Esophagus (tissue), 2 donors: Measurements from ENCODE around the gene B3GAT2. TPM values are rescaled to one million over a fixed set of nuclear protein-coding genes. Genes with fewer than 3 reads are reported as not detected.

Experiments used
- H3K27ac ChIP-seq, 2 donors: one replicate each; pipeline ENCODE4 v1.5.1; 2013; ENCODE audit warnings: low read depth in 2 of 2, mild to moderate bottlenecking in 2 of 2, inconsistent platforms in 1 of 2, low read length in 1 of 2, moderate library complexity in 1 of 2
- H3K27me3 ChIP-seq, 2 donors: one replicate each; pipeline ENCODE4 v1.6.1; 2013; ENCODE audit warnings: low read length in 2 of 2, control low read depth in 1 of 2, mild to moderate bottlenecking in 1 of 2; ENCODE audit not compliant: insufficient read depth in 2 of 2, control insufficient read depth in 1 of 2
- H3K36me3 ChIP-seq, 2 donors: one replicate each; pipeline ENCODE4 v1.6.1; 2013; ENCODE audit warnings: low read length in 1 of 2; ENCODE audit not compliant: control insufficient read depth in 2 of 2, insufficient read depth in 2 of 2
- H3K4me1 ChIP-seq, 2 donors: one replicate each; pipeline ENCODE4 v1.6.1; 2013; ENCODE audit warnings: low read length in 1 of 2; ENCODE audit not compliant: control insufficient read depth in 2 of 2, insufficient read depth in 2 of 2
- H3K4me3 ChIP-seq, 2 donors: one replicate each; pipeline ENCODE4 v1.5.1; 2013; ENCODE audit warnings: low read length in 2 of 2, mild to moderate bottlenecking in 2 of 2, low read depth in 1 of 2, moderate library complexity in 1 of 2
- H3K9me3 ChIP-seq, 2 donors: one replicate each; pipeline ENCODE4 v1.6.1; 2013; ENCODE audit warnings: mild to moderate bottlenecking in 2 of 2, low read depth in 1 of 2, low read length in 1 of 2, moderate library complexity in 1 of 2; ENCODE audit not compliant: control insufficient read depth in 2 of 2, insufficient read depth in 1 of 2
- WGBS, 2 donors: extraction: QIAGEN DNeasy Blood & Tissue Kit; methylation state at CpG; one replicate each; pipeline ENCODE4 v1.1.7; 2013; 5-methylcytosine and 5-hydroxymethylcytosine counted together
- polyA plus RNA-seq, 2 donors: library from polyadenylated mRNA; stranded (reverse); fragments of 200-250 nt; gene quantifications; one replicate each; pipeline ENCODE4 v1.2.3, GENCODE V29; 2013
- donor health status: healthy with polysubstance abuse.
- donor health status: Bipolar disorder and iron deficiency.

The B3GAT2 gene
- polyA plus RNA-seq, 2 donors = 0.08 to 0.10 TPM

- no peaks in the 10 kb centered on the region for H3K36me3 ChIP-seq
- 79 to 84% methylated on average over 2 of the region's 2 CpGs for WGBS, 2 donors
- H3K9me3 ChIP-seq = peaks cover 0 to 2% of the 10 kb centered on the region in 2 donors
- H3K4me3 ChIP-seq = no peak overlapping the region
- no peak overlapping the region for H3K27ac ChIP-seq
- H3K4me1 ChIP-seq = no peaks in the 10 kb centered on the region
- no peaks in the 10 kb centered on the region for H3K27me3 ChIP-seq
Measured at GRCh38 chr6:70903665-70904452, 53.0 kb downstream of the B3GAT2 start.

- H3K36me3 ChIP-seq = no peaks in the 10 kb centered on the region
- no peaks in the 10 kb centered on the region for H3K4me1 ChIP-seq
- H3K9me3 ChIP-seq = no peaks in the 10 kb centered on the region
- 69 to 76% methylated on average over 3 of the region's 3 CpGs for WGBS, 2 donors
- no peak overlapping the region for H3K27ac ChIP-seq
- H3K27me3 ChIP-seq = no peaks in the 10 kb centered on the region
- H3K4me3 ChIP-seq = no peak overlapping the region
Measured at GRCh38 chr6:70901324-70901723, 55.5 kb downstream of the B3GAT2 start.

- no peak overlapping the region for H3K4me3 ChIP-seq
- no peaks in the 10 kb centered on the region for H3K27me3 ChIP-seq
- 65 to 68% methylated on average over 2 of the region's 2 CpGs for WGBS, 2 donors
- H3K4me1 ChIP-seq = no peaks in the 10 kb centered on the region
- H3K27ac ChIP-seq = no peak overlapping the region
- no peaks in the 10 kb centered on the region for H3K9me3 ChIP-seq
- no peaks in the 10 kb centered on the region for H3K36me3 ChIP-seq
Measured at GRCh38 chr6:70900047-70900446, 56.8 kb downstream of the B3GAT2 start.

- no peak overlapping the region for H3K27ac ChIP-seq
- no peak overlapping the region for H3K4me3 ChIP-seq
- no peaks in the 10 kb centered on the region for H3K4me1 ChIP-seq
- no peaks in the 10 kb centered on the region for H3K36me3 ChIP-seq
- WGBS, 2 donors = 93 to 94% methylated on average over 12 of the region's 12 CpGs
- no peaks in the 10 kb centered on the region for H3K27me3 ChIP-seq
- H3K9me3 ChIP-seq = no peaks in the 10 kb centered on the region
Measured at GRCh38 chr6:70894001-70894400, 62.9 kb downstream of the B3GAT2 start.

- Histone ChIP-seq H3K4me1 (no peaks in the 10 kb centered on the region), H3K4me3 (no peak overlapping the region), H3K27me3 (no peaks in the 10 kb centered on the region), H3K27ac (no peak overlapping the region), H3K36me3 (no peaks in the 10 kb centered on the region), H3K9me3 (no peaks in the 10 kb centered on the region)
- 90% methylated on average over 7 of the region's 7 CpGs for WGBS, 2 donors
Measured at GRCh38 chr6:70889270-70889669, 67.6 kb downstream of the B3GAT2 start.

- WGBS, 2 donors = 89 to 91% methylated on average over 2 of the region's 2 CpGs
- Histone ChIP-seq H3K27me3 (no peaks in the 10 kb centered on the region), H3K4me1 (no peaks in the 10 kb centered on the region), H3K36me3 (no peaks in the 10 kb centered on the region), H3K27ac (no peak overlapping the region), H3K9me3 (no peaks in the 10 kb centered on the region), H3K4me3 (no peak overlapping the region)
Measured at GRCh38 chr6:70886661-70887060, 70.2 kb downstream of the B3GAT2 start.

- Histone ChIP-seq H3K4me1 (no peaks in the 10 kb centered on the region), H3K36me3 (no peaks in the 10 kb centered on the region), H3K27ac (no peak overlapping the region), H3K4me3 (no peak overlapping the region), H3K27me3 (no peaks in the 10 kb centered on the region), H3K9me3 (no peaks in the 10 kb centered on the region)
- 90 to 92% methylated on average over 2 of the region's 2 CpGs for WGBS, 2 donors
Measured at GRCh38 chr6:70886071-70886470, 70.8 kb downstream of the B3GAT2 start.

GRCh38 chr6:70884074-70884983 is 72.5 kb downstream of the B3GAT2 start:
- Histone ChIP-seq H3K36me3 (no peaks in the 10 kb centered on the region), H3K9me3 (no peaks in the 10 kb centered on the region), H3K27ac (no peak overlapping the region), H3K4me3 (no peak overlapping the region), H3K4me1 (no peaks in the 10 kb centered on the region), H3K27me3 (no peaks in the 10 kb centered on the region)
- WGBS, 2 donors = 40 to 41% methylated on average over 17 of the region's 17 CpGs

- no peak overlapping the region for H3K4me3 ChIP-seq
- H3K27me3 ChIP-seq = no peaks in the 10 kb centered on the region
- H3K36me3 ChIP-seq = no peaks in the 10 kb centered on the region
- no peak overlapping the region for H3K27ac ChIP-seq
- H3K9me3 ChIP-seq = peaks cover 0 to 4% of the 10 kb centered on the region in 2 donors
- WGBS, 2 donors = 74 to 82% methylated on average over 5 of the region's 5 CpGs
- no peaks in the 10 kb centered on the region for H3K4me1 ChIP-seq
Measured at GRCh38 chr6:70879496-70879895, 77.4 kb downstream of the B3GAT2 start.
